ENCODE measurements around the gene RRAS2.
"Not testable (repeated sequence)": the region's sequence is repeated elsewhere in the genome, so short reads cannot be mapped to it uniquely, and the experiment has no call there.

RRAS2 gene

GRCh38 chr11:14269692-14270573 lies 89.0 kb downstream of the RRAS2 start:
- intact Hi-C loops (cut with DNase I): no loop called here
- DNase-seq: no peak

- no peak for DNase-seq
- intact Hi-C loops (cut with DNase I): no loop called here
Observed at GRCh38 chr11:14267861-14268635, 90.9 kb downstream of the RRAS2 start.

- intact Hi-C loops (cut with DNase I): no loop called here
Observed at GRCh38 chr11:14266622-14267021, 92.4 kb downstream of the RRAS2 start.

GRCh38 chr11:14264966-14265365 lies 94.0 kb downstream of the RRAS2 start:
- DNase-seq: no peak
- intact Hi-C loops (cut with DNase I): no loop called here

More at GRCh38 chr11:14266622-14267021, 92.4 kb downstream of the RRAS2 start:
- DNase-seq: no peak

GRCh38 chr11:14262271-14262846 lies 96.6 kb downstream of the RRAS2 start:
- intact Hi-C loops (cut with DNase I): no loop called here
- no peak for DNase-seq

GRCh38 chr11:14261066-14261465 lies 97.9 kb downstream of the RRAS2 start:
- DNase-seq: peak in 1 of 42 donors; percentile 30
- intact Hi-C loops (cut with DNase I): no loop called here

GRCh38 chr11:14259878-14260277 lies 99.1 kb downstream of the RRAS2 start:
- intact Hi-C loops (cut with DNase I): no loop called here
- DNase-seq: peak in 1 of 42 donors; percentile 7

GRCh38 chr11:14259186-14259784 lies 99.7 kb downstream of the RRAS2 start:
- DNase-seq: peak in 1 of 42 donors; percentile 35
- intact Hi-C loops (cut with DNase I): no loop called here

- DNase-seq: peak in 1 of 42 donors; percentile 33
- intact Hi-C loops (cut with DNase I): no loop called here
Observed at GRCh38 chr11:14258221-14258935, 100.6 kb downstream of the RRAS2 start.

- DNase-seq: no peak
- intact Hi-C loops (cut with DNase I): no loop called here
Observed at GRCh38 chr11:14255238-14255534, 103.8 kb downstream of the RRAS2 start.

- intact Hi-C loops (cut with DNase I): no loop called here
Observed at GRCh38 chr11:14254533-14255237, 104.3 kb downstream of the RRAS2 start.

GRCh38 chr11:14253840-14254239 lies 105.1 kb downstream of the RRAS2 start:
- no peak for DNase-seq
- intact Hi-C loops (cut with DNase I): no loop called here

More at GRCh38 chr11:14254533-14255237, 104.3 kb downstream of the RRAS2 start:
- DNase-seq: no peak

GRCh38 chr11:14253421-14253820 lies 105.6 kb downstream of the RRAS2 start:
- DNase-seq: peak in 9 of 42 donors; percentile 23 to 51 (median 35)
- intact Hi-C loops (cut with DNase I): no loop called here

- intact Hi-C loops (cut with DNase I): not testable (repeated sequence)
- DNase-seq: peak in 15 of 42 donors; percentile 27 to 78 (median 50)
Observed at GRCh38 chr11:14252501-14252900, 106.5 kb downstream of the RRAS2 start.

GRCh38 chr11:14251754-14252153 lies 107.2 kb downstream of the RRAS2 start:
- intact Hi-C loops (cut with DNase I): no loop called here
- no peak for DNase-seq

- intact Hi-C loops (cut with DNase I): loop anchor here (5.0 kb wide), 2 partner anchors 292 to 477 kb away; no protein-coding TSS in a partner anchor
- peak; percentile 41 to 88 (median 75) for DNase-seq
Observed at GRCh38 chr11:14249121-14249963, 109.6 kb downstream of the RRAS2 start.

GRCh38 chr11:14248580-14248981 lies 110.4 kb downstream of the RRAS2 start:
- intact Hi-C loops (cut with DNase I): loop anchor here (5.0 kb wide), 2 partner anchors 291 to 476 kb away; no protein-coding TSS in a partner anchor
- DNase-seq: peak; percentile 37 to 89 (median 69)
